Measurements from ENCODE around the gene PNLIPRP1. TPM values are rescaled to one million over a fixed set of nuclear protein-coding genes. Genes with fewer than 3 reads are reported as not detected.

The PNLIPRP1 gene
- polyA plus RNA-seq, 1 donor (not counting 4 experiments of a cell fraction or from before 2014, with no cell fraction given) = not detected

GRCh38 chr10:116588995-116589394, 1.8 kb upstream of the PNLIPRP1 start:
- Histone ChIP-seq H3K4me3 (ENCODE audit: control insufficient read depth in 2 of 3, extremely low read depth in 1 of 3, insufficient read depth in 2 of 3, low read depth in 1 of 3, low read length in 3 of 3) (no peak overlapping the region), H3K4me2 (ENCODE audit: control insufficient read depth, extremely low read depth, insufficient read depth, low read depth, low read length) (no peak overlapping the region), H3K9ac (ENCODE audit: control insufficient read depth, extremely low read depth, insufficient read depth, low read length) (no peak overlapping the region), H3K9me1 (ENCODE audit: control insufficient read depth, extremely low read depth, insufficient read depth, low read length) (no peaks in the 10 kb centered on the region), H3K9me3 (ENCODE audit: control insufficient read depth, low read depth, low read length) (no peaks in the 10 kb centered on the region), H3K79me2 (ENCODE audit: control insufficient read depth, insufficient read depth, low read length) (no peaks in the 10 kb centered on the region), H3K36me3 (ENCODE audit: control insufficient read depth in 2 of 2, extremely low read depth in 1 of 2, insufficient read depth in 2 of 2, low read length in 2 of 2) (no peaks in the 10 kb centered on the region), H4K20me1 (ENCODE audit: control insufficient read depth, extremely low read depth, insufficient read depth, low read length) (no peaks in the 10 kb centered on the region), H3K27me3 (ENCODE audit: control insufficient read depth, extremely low read depth, insufficient read depth, low read length) (no peaks in the 10 kb centered on the region), H3K27ac (ENCODE audit: control insufficient read depth, insufficient read depth, low read length) (no peak overlapping the region), H2AFZ (ENCODE audit: control insufficient read depth, low read length) (no peak overlapping the region), H3K4me1 (ENCODE audit: control insufficient read depth, extremely low read depth, insufficient read depth, low read length) (no peaks in the 10 kb centered on the region)
- FAIRE-seq = no peak
- DNase-seq (ENCODE audit: low read depth, low spot score) = no peak
- dilution Hi-C loops (cut with MboI; ENCODE audit: extremely low pct_ligation_motif_present, low sequenced_read_pairs) = no loop called here
- TF ChIP-seq CTCF (optimal IDR thresholded peaks at IDR 0.05 in 1 of 3, IDR thresholded peaks at IDR 0.05 in 1 of 3, conservative IDR thresholded peaks at IDR 0.05 in 1 of 3; ENCODE audit: extremely low read depth in 1 of 3, insufficient read depth in 2 of 3, low read length in 3 of 3) (no peak), EZH2 (IDR thresholded peaks at IDR 0.05; ENCODE audit: low read length) (no peak)

- Histone ChIP-seq H3K27ac (ENCODE audit: control insufficient read depth, insufficient read depth, low read length) (no peak overlapping the region), H4K20me1 (ENCODE audit: control insufficient read depth, extremely low read depth, insufficient read depth, low read length) (no peaks in the 10 kb centered on the region), H3K4me3 (ENCODE audit: control insufficient read depth in 2 of 3, extremely low read depth in 1 of 3, insufficient read depth in 2 of 3, low read depth in 1 of 3, low read length in 3 of 3) (no peak overlapping the region), H3K4me1 (ENCODE audit: control insufficient read depth, extremely low read depth, insufficient read depth, low read length) (no peaks in the 10 kb centered on the region), H3K36me3 (ENCODE audit: control insufficient read depth in 2 of 2, extremely low read depth in 1 of 2, insufficient read depth in 2 of 2, low read length in 2 of 2) (no peaks in the 10 kb centered on the region), H3K27me3 (ENCODE audit: control insufficient read depth, extremely low read depth, insufficient read depth, low read length) (no peaks in the 10 kb centered on the region), H2AFZ (ENCODE audit: control insufficient read depth, low read length) (no peak overlapping the region), H3K9me1 (ENCODE audit: control insufficient read depth, extremely low read depth, insufficient read depth, low read length) (no peaks in the 10 kb centered on the region), H3K79me2 (ENCODE audit: control insufficient read depth, insufficient read depth, low read length) (no peaks in the 10 kb centered on the region), H3K9ac (ENCODE audit: control insufficient read depth, extremely low read depth, insufficient read depth, low read length) (no peak overlapping the region), H3K9me3 (ENCODE audit: control insufficient read depth, low read depth, low read length) (no peaks in the 10 kb centered on the region), H3K4me2 (ENCODE audit: control insufficient read depth, extremely low read depth, insufficient read depth, low read depth, low read length) (no peak overlapping the region)
- DNase-seq (ENCODE audit: low read depth, low spot score) (no peak), FAIRE-seq (no peak)
- dilution Hi-C loops (cut with MboI; ENCODE audit: extremely low pct_ligation_motif_present, low sequenced_read_pairs) = no loop called here
- no peak for TF ChIP-seq CTCF (optimal IDR thresholded peaks at IDR 0.05 in 1 of 3, IDR thresholded peaks at IDR 0.05 in 1 of 3, conservative IDR thresholded peaks at IDR 0.05 in 1 of 3; ENCODE audit: extremely low read depth in 1 of 3, insufficient read depth in 2 of 3, low read length in 3 of 3)
- TF ChIP-seq EZH2 (IDR thresholded peaks at IDR 0.05; ENCODE audit: low read length) = no peak
Measured at GRCh38 chr10:116589926-116590325, 833 bp upstream of the PNLIPRP1 start.

Measured in keratinocyte (primary cell).